Liver (tissue), 9 donors: Measurements from ENCODE around the gene VDAC2. TPM values are rescaled to one million over a fixed set of nuclear protein-coding genes. Genes with fewer than 3 reads are reported as not detected.
A peak's percentile ranks its signal among the peaks of the same experiment; 100 is the strongest.

Source experiments
- DNase-seq: peaks from one replicate; pipeline ENCODE4 v3.0.0-alpha.2; 2017; ENCODE audit warnings: low spot score
- H3K27ac ChIP-seq, 2 donors: one replicate each; pipeline ENCODE4 v1.7.0; 2013; ENCODE audit warnings: inconsistent platforms in 2 of 2, low read length in 2 of 2, control low read depth in 1 of 2, low read depth in 1 of 2, mild to moderate bottlenecking in 1 of 2
- H3K27me3 ChIP-seq, 4 donors: one replicate each; pipeline versions ENCODE4 v1.6.1 to v1.7.0; 2013; ENCODE audit warnings: low read length in 3 of 4, inconsistent platforms in 1 of 4, mild to moderate bottlenecking in 1 of 4, moderate library complexity in 1 of 4; ENCODE audit not compliant: control insufficient read depth in 4 of 4, insufficient read depth in 4 of 4
- H3K36me3 ChIP-seq, 4 donors: one replicate each; pipeline versions ENCODE4 v1.6.1 to v1.7.0; 2013; ENCODE audit warnings: low read length in 3 of 4, mild to moderate bottlenecking in 3 of 4, low read depth in 1 of 4, moderate library complexity in 1 of 4; ENCODE audit not compliant: control insufficient read depth in 4 of 4, insufficient read depth in 3 of 4
- H3K4me1 ChIP-seq, 4 donors: one replicate each; pipeline versions ENCODE4 v1.6.1 to v1.7.0; 2013; ENCODE audit warnings: low read length in 3 of 4, mild to moderate bottlenecking in 3 of 4, moderate library complexity in 1 of 4; ENCODE audit not compliant: control insufficient read depth in 4 of 4, insufficient read depth in 4 of 4
- H3K4me3 ChIP-seq, 3 donors: one replicate each; pipeline versions ENCODE4 v1.6.1 to v1.7.0; 2013; ENCODE audit warnings: low read length in 3 of 3, control low read depth in 1 of 3, low read depth in 1 of 3, mild to moderate bottlenecking in 1 of 3
- H3K9ac ChIP-seq, 2 donors: one replicate each; pipeline ENCODE4 v1.7.0; 2013; ENCODE audit warnings: low read length in 2 of 2, mild to moderate bottlenecking in 2 of 2, moderate library complexity in 2 of 2, control low read depth in 1 of 2, low read depth in 1 of 2
- H3K9me3 ChIP-seq, 4 donors: one replicate each; pipeline versions ENCODE4 v1.6.1 to v1.7.0; 2013; ENCODE audit warnings: low read length in 3 of 4; ENCODE audit not compliant: control insufficient read depth in 4 of 4
- ATF3 ChIP-seq: IDR thresholded peaks from 2 replicates; pipeline ENCODE4 v1.6.1; 2016; ENCODE audit warnings: antibody characterized with exemption
- EGR1 ChIP-seq, 2 donors: IDR thresholded peaks; 2 replicates each; pipeline ENCODE4 v1.6.1; 2016 to 2018; ENCODE audit warnings: antibody characterized with exemption in 2 of 2, low read depth in 2 of 2
- GABPA ChIP-seq, 2 donors: IDR thresholded peaks in 1 of 2; conservative IDR thresholded peaks in 1 of 2; 2 replicates each; pipeline ENCODE4 v1.6.1; 2016; ENCODE audit warnings: antibody characterized with exemption in 2 of 2, mild to moderate bottlenecking in 1 of 2, moderate library complexity in 1 of 2
- REST ChIP-seq: IDR thresholded peaks from 2 replicates; pipeline ENCODE4 v1.6.1; 2016; ENCODE audit warnings: antibody characterized with exemption, mild to moderate bottlenecking
- RXRA ChIP-seq, 2 donors: IDR thresholded peaks; 2 replicates each; pipeline ENCODE4 v1.6.1; 2017 to 2018; ENCODE audit warnings: antibody characterized with exemption in 2 of 2, mild to moderate bottlenecking in 1 of 2
- SP1 ChIP-seq: IDR thresholded peaks from 2 replicates; pipeline ENCODE4 v1.6.1; 2018; ENCODE audit warnings: antibody characterized with exemption, mild to moderate bottlenecking
- TAF1 ChIP-seq: conservative IDR thresholded peaks from 2 replicates; pipeline ENCODE4 v1.6.1; 2016; ENCODE audit warnings: antibody characterized with exemption, mild to moderate bottlenecking
- YY1 ChIP-seq: IDR thresholded peaks from 2 replicates; pipeline ENCODE4 v1.6.1; 2016; ENCODE audit warnings: antibody characterized with exemption, mild to moderate bottlenecking
- ZBTB33 ChIP-seq: IDR thresholded peaks from 2 replicates; pipeline ENCODE4 v1.6.1; 2016; ENCODE audit warnings: antibody characterized with exemption
- WGBS: extraction: QIAGEN DNeasy Blood & Tissue Kit; methylation state at CpG from one replicate; pipeline ENCODE4 v1.1.7; 2013; 5-methylcytosine and 5-hydroxymethylcytosine counted together
- polyA plus RNA-seq, 2 donors: library from polyadenylated mRNA; stranded (reverse) in 1 of 2; unstranded in 1 of 2; fragments of 200-250 nt in 1 of 2; fragments of >200 nt in 1 of 2; fragmentation: Nextera tagmentation in 1 of 2; extraction: Ambion mirVana in 1 of 2; gene quantifications; one replicate each; pipeline versions ENCODE4 v1.2.1 to v1.2.3, GENCODE V29; 2013 to 2015
- total RNA-seq, 2 donors: library from RNA; depleted of rRNA; stranded (reverse); fragments of >200 nt; gene quantifications; one replicate each; pipeline ENCODE4 v1.2.3, GENCODE V29; 2014
- donor health status: healthy.
- donor health status: healthy.
- donor health status: healthy.
- donor health status: healthy.
- donor health status: healthy.

The VDAC2 gene
- total and polyA plus RNA-seq, 4 donors = 41.3 to 67.1 (median 52.5) TPM

- H3K9ac ChIP-seq = no peak overlapping the region
- TF ChIP-seq EGR1 (IDR thresholded peaks at IDR 0.05; ENCODE audit: low read depth in 2 of 2) (no peak), ZBTB33 (no peak), SP1 (no peak), RXRA (IDR thresholded peaks at IDR 0.05) (no peak), TAF1 (no peak)
- H3K9me3 ChIP-seq = no peaks in the 10 kb centered on the region
- H3K4me1 ChIP-seq = peaks cover 6 to 29% (median 20%) of the 10 kb centered on the region in 4 donors
- 87% methylated on average over 4 of the region's 4 CpGs for WGBS
- H3K36me3 ChIP-seq = peaks cover 3 to 37% (median 21%) of the 10 kb centered on the region in 4 donors
- no peak overlapping the region for H3K4me3 ChIP-seq
- no peak overlapping the region for H3K27ac ChIP-seq
- no peak for DNase-seq
- H3K27me3 ChIP-seq = no peaks in the 10 kb centered on the region
These were observed 21.3 kb downstream of the VDAC2 start for GRCh38 chr10:75231672-75232581.

GRCh38 chr10:75233444-75234016, 22.9 kb downstream of the VDAC2 start:
- peaks cover 3 to 31% (median 21%) of the 10 kb centered on the region in 4 donors for H3K36me3 ChIP-seq
- peaks cover 6 to 37% (median 24%) of the 10 kb centered on the region in 4 donors for H3K4me1 ChIP-seq
- H3K27me3 ChIP-seq = no peaks in the 10 kb centered on the region
- no peaks in the 10 kb centered on the region for H3K9me3 ChIP-seq
- H3K9ac ChIP-seq = no peak overlapping the region
- peak overlapping the region; percentile 65 to 74 for H3K27ac ChIP-seq
- 63% methylated on average over 14 of the region's 14 CpGs for WGBS
- peak overlapping the region in 2 of 3 donors; percentile 8 to 33 for H3K4me3 ChIP-seq
- no peak for DNase-seq
- TF ChIP-seq RXRA (IDR thresholded peaks at IDR 0.05) (no peak), YY1 (no peak), ATF3 (no peak), GABPA (IDR thresholded peaks at IDR 0.05 in 1 of 2, conservative IDR thresholded peaks at IDR 0.05 in 1 of 2) (no peak), EGR1 (IDR thresholded peaks at IDR 0.05; ENCODE audit: low read depth in 2 of 2) (no peak), REST (no peak)
